Stimulated activated CD4-positive, alpha-beta T cell treated with anti-CD3 and anti-CD28 coated beads, TNF-alpha, amount 100 ng/mL, for 24 hours (primary cell): Measurements from ENCODE around the gene COL23A1.
A peak's percentile ranks its signal among the peaks of the same experiment; 100 is the strongest.
"Not testable (repeated sequence)": the region's sequence is repeated elsewhere in the genome, so short reads cannot be mapped to it uniquely, and the experiment has no call there.

Experiments
- DNase-seq, 3 experiments: peaks; one replicate each; pipeline ENCODE4 v3.0.0-alpha.2; 2020; ENCODE audit warnings: low read depth in 3 of 3

Gene COL23A1

GRCh38 chr5:178240341-178240741, 349.9 kb downstream of the COL23A1 start:
- no peak for DNase-seq

GRCh38 chr5:178239626-178240301, 350.4 kb downstream of the COL23A1 start:
- not testable (repeated sequence) for DNase-seq

- no peak for DNase-seq
Observed at GRCh38 chr5:178238711-178239592, 351.2 kb downstream of the COL23A1 start.

GRCh38 chr5:178238313-178238635, 351.9 kb downstream of the COL23A1 start:
- no peak for DNase-seq

GRCh38 chr5:178237431-178238312, 352.5 kb downstream of the COL23A1 start:
- DNase-seq, result no peak

GRCh38 chr5:178236679-178237078, 353.5 kb downstream of the COL23A1 start:
- DNase-seq, result no peak

GRCh38 chr5:178236126-178236525, 354.1 kb downstream of the COL23A1 start:
- no peak for DNase-seq

- no peak for DNase-seq
Observed at GRCh38 chr5:178235588-178235974, 354.6 kb downstream of the COL23A1 start.

- DNase-seq, result peak; percentile 48 to 76 (median 53)
Observed at GRCh38 chr5:178234750-178235587, 355.2 kb downstream of the COL23A1 start.

- no peak for DNase-seq
Observed at GRCh38 chr5:178234121-178234749, 356.0 kb downstream of the COL23A1 start.

GRCh38 chr5:178232920-178233429, 357.2 kb downstream of the COL23A1 start:
- no peak for DNase-seq

- peak; percentile 32 to 68 (median 41) for DNase-seq
Observed at GRCh38 chr5:178232124-178232919, 357.9 kb downstream of the COL23A1 start, which contains the start of gene PHYKPL. TSS of gene PHYKPL (minus strand) at chr5:178232802. CDS start at chr5:178232550, 252 bp downstream.

- no peak for DNase-seq
Observed at GRCh38 chr5:178231539-178232123, 358.6 kb downstream of the COL23A1 start.

- no peak for DNase-seq
Observed at GRCh38 chr5:178230879-178231538, 359.2 kb downstream of the COL23A1 start.

GRCh38 chr5:178229861-178230260, 360.3 kb downstream of the COL23A1 start:
- DNase-seq, result no peak

GRCh38 chr5:178229111-178229510, 361.1 kb downstream of the COL23A1 start:
- not testable (repeated sequence) for DNase-seq

- DNase-seq, result no peak
Observed at GRCh38 chr5:178228609-178229008, 361.6 kb downstream of the COL23A1 start.

- DNase-seq, result no peak
Observed at GRCh38 chr5:178227929-178228328, 362.3 kb downstream of the COL23A1 start.
